ENCODE measurements around the gene SMAD3.

The SMAD3 gene

DNA sequence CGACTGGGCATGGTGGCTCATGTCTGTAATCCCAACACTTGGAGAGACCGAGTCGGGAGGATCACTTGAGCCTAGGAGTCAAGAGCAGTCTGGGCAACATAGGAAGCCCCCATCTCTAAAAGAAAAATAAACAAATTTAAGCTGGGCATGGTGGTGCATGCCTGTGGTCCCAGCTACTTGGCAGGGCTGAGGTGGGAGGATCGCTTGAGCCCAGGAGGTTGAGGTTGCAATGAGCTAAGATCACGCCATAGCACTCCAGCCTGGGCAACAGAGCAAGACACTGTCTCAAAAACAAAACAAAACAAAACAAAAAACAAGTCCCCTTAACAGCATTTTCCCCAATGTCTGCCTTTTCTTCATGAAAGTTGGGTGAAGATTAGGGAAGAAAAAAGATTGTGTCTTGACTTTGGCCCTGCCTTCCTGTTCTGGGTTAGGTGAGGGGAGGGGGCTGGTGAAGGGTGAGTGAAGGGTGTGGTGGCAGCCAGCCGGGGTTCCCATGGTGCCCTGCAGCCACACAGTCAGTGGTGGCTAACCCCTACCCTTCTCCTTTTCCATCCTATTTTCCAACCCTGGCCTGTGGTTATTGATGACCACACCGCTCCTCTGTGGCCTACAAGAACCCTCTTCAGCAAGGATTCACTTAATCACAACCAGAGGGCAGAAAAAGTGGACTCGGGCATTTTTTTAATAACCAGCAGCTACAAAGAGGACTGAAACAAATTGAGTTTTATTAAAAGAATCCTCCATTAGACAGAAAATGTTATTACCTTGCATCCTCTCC lies 28.4 kb upstream of the SMAD3 start:
- no peak for DNase-seq

DNA sequence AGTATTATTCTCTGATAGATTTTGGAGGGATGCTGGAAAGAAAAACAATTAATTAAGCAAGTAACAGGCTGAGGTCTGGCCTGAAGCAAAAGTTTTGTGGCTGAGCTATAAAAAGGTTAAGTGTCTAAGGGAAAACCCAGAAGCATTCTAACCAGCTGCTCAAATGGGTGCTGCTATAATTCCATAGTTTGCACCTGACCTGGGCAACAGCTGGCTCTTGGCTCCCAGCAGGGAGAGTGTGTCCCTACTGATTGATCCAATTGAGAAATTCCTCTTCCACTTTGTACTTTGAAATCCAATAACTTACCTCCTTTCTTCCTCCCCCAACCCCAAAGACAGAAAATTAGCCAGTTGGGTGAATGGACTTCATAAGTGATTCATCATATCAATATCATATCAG lies 27.7 kb upstream of the SMAD3 start:
- DNase-seq, result no peak

DNA sequence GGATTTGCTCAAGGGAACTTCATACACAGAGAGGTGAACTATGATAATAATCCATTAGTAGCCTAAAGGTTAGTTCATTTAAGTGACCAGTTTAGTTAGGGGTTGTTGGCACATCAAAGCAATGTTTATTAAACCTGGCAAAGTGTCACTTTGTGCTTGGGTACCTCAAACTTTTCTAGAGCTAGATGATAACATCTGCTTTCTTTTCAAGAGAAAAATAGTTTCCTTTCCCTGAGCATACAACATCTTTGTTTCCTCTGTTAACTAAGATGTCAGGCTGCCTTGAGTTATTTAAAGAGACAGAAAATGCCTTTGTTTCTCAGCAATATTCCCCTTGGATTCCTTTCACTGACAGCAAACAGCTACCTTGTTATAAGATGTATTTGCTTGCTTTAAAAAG lies 26.7 kb upstream of the SMAD3 start:
- DNase-seq, result no peak

- no peak for DNase-seq
Measured at GRCh38 chr15:67039384-67040075, 25.9 kb upstream of the SMAD3 start.

DNA sequence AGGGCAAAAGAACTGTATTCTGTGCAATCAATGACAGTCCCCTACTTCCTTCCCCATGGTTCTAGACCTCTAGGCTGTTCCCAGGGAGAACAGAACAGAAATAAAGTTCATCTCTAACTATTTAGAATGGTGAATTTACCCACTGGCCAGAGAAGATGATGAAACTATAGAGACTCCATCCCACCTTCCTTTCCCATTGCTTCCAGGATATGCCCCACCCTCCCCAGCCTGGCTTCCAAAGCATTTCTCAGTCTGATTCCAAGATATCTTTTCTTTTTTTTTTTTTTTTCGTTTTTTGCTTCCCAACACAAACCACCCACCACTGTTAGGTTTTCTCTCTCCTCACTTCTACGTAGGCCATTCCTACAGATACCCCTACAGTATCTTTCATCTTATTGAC lies 25.1 kb upstream of the SMAD3 start:
- DNase-seq, result no peak

GRCh38 chr15:67042551-67043142 lies 22.8 kb upstream of the SMAD3 start:
- no peak for DNase-seq

DNA sequence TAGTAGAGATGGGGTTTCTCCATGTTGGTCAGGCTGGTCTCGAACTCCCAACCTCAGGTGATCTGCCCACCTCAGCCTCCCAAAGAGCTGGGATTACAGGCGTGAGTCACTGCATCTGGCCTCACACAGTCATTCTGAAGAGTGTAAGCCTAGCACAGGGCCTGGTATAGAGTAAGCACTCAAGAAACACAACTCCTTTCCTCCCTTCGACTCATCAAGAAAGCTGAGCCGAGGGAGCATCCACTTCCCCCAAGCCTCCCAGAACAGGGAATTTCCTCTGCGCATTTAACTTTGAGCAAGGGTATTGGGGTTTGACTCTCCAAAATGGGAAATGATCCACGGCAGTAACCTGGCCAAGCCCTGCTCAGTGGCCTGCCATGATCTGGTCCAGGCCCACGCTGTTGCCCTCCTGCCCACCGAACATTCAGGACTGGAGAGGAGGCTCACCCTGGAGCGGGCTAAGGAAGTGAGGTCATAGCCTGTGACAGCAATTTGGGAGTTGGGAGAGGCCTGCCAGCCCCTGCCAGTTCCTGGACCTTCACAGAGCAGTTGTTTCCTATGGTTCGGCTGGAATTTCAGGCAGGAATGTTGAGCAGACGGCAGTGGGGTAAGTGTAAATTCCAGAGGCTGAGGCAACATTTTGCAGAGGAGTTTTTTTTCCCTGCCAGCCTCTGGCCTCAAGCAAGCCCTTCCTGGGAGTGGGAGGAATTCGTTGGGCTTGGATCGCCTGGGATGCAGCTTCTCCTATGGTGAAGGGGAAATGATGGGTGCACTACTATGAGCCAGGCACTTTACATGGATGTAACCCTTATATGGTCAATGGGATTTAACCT lies 21.2 kb upstream of the SMAD3 start:
- DNase-seq, result no peak

GRCh38 chr15:67047149-67047661 lies 18.2 kb upstream of the SMAD3 start:
- no peak for DNase-seq

DNA sequence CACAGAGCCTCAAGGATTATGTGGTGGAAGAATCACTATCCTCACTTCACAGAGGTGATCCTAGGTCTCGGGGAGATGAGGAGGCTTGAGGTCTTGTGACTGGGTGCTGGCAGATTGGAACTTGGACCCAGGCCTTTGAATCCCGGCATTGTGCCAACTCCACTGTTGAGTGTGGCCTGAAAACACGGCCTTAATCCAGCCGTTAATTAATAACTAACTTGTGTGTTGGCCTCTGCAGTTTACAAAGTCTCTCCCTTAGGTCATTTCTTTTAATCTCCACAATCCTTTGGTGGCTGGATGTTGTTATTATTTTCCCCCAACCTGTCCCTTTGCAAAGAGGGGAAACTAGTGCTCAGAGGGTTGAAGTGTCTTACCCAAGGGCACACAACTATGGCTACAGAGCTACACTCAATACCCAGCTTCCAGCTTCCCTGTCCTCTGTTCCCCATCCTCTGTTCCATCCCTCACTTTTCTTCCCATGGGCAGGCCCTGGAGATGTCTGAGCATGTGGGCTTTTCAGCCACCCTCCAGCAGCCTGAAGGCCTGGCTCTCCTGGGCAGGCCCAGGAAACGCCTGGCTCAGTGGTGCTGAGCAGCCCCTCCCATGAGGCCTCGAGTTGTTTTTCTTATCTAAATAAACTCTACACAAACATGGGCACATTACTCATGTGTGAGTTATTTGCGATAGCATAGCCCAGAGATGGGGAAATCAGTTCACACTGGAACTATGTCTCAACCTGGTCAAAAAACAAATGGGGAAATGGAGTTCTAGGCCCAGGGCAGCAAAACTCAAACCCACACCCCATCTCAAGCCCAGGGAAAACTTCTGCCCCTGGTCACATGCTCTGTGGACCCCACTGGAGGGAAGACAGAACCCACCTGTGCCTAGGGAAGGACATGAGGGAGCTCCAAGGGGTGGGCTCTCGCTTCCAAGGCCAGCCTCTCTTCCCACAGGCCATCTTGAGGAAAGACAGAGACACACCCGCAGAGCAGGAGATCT lies 16.8 kb upstream of the SMAD3 start:
- no peak for DNase-seq

DNA sequence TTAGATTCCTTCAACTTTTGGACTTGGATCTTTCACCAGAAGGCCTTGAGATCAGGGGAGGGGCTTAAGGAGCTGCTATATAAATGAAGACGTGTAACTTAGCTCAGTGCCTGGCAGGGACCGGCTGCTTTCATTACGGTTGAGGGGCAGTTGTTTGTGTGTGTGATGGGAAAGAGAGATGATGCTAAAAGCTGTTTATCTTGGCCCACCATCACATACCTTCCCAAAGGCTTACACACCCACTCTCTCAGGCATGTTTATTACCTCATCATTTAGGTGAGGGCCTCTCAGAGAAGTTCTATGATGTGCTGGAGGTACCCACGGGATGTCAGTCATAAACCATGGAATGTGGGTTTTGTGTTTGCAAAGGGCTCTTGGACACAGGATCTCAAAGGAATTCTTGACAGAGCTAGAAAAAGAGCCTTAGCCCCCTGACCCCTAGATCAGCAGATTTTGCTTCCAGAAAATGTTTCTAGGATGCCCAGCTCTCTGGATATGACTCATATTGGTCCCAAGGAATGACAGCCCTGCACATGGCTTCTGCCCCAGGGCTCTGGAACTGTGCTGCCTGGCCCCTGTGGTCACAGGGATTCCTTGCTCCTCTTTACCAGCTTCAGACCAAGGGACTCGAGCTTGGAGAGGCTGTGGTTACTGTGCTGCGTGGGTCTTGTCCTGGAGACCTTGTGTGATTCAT lies 15.9 kb upstream of the SMAD3 start:
- no peak for DNase-seq

DNA sequence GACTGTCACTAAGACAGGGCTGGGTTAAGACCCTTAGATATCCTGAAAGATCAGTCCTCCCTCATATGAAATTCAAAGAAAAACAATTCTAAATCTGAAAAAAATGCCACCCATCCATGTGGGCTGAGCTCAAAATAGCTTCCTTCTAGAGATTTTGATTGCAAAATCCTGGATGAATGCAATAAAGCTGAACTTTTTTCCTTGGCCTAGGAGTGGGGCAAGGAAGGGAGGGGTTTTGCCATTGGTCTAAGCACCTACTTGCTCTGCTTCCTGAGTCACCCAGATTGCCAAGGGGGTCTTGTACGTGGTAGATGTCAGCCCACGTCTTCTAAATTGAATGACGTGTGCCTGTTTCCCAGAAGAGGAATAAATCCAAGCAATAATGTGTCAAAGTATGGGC lies 15.3 kb upstream of the SMAD3 start:
- DNase-seq, result no peak

GRCh38 chr15:67050522-67051087 lies 14.8 kb upstream of the SMAD3 start:
- DNase-seq, result no peak

- DNase-seq, result no peak
Measured at GRCh38 chr15:67051088-67052045, 14.0 kb upstream of the SMAD3 start.

DNA sequence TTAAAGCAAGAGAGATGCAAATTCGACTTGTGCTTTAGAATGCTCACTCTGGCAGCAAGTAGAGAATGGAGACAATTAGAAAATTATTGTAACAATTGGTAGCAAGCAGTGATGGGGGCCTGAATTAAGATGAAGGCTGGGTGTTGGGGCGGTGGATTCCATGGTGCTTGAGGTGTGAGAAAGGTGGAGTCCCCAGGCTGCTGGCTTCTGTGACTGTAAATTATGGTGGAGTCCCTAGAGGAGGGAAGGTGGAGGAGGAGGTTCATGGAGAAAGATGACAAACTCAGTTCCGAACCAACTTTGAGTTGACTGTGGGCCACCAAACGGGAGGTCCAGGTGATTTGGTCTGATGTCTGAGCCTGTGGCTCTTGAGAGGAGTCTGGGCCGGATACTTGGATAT lies 10.7 kb upstream of the SMAD3 start:
- no peak for DNase-seq

DNA sequence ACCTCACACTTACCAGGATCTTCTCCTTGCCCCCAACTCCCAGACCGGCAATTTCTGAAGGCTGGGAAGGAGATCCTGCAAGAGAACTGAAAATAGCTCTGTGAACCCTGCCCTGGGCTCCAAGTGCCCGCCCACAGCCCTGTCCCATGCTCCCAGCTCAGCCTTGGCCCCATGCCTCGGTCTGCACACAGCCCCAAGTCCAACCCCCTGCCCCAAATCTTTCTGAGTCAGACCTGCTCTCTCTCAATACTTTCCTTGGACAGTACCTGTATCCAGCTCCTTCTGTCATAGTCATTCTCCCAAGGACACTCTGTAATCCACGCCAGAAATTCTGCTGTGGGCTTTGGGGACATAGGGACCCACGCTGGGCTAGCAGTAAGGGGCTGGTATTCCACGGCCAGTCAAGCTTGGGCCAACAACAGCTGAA lies 6.3 kb upstream of the SMAD3 start:
- no peak for DNase-seq

GRCh38 chr15:67061811-67062368 lies 3.5 kb upstream of the SMAD3 start:
- no peak for DNase-seq

DNA sequence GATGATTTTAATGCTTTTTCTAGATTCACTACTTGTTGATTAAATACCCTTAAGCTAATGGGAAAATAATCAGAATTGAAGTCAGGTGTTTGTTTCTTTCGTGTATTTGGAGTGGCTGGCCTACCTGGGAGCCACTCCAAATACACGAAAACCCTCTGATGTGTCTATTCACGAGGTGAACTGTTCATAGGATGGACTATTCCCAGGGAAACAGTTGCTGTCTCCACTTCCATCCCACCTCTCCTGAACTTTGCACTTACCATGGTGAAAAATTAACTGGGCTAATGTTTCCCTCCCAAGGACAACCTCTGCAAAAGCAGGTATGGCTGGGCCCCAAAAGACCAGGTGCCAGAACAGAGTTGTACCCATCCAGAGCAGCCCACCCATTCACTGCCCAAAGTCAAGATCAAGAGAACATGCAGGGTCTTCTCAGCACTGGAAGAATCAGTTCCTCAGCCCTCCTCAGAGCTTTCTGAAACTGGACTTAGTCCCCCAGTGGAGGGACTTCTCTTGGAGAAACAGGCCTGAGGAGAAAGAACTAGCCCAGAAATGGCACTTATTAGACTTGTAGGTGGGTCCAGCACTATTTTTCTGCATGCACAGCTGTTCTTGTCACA lies 2.9 kb upstream of the SMAD3 start:
- DNase-seq, result no peak
